GM12891 (cell line): ENCODE measurements around the gene CPVL.

Experiments used
- PAX5 ChIP-seq: IDR thresholded peaks from 2 replicates; pipeline ENCODE4 v1.6.1; 2011; ENCODE audit warnings: low read length, moderate library complexity, mild to moderate bottlenecking; ENCODE audit not compliant: insufficient read depth, severe bottlenecking
- POLR2A ChIP-seq: IDR thresholded peaks from 2 replicates; pipeline ENCODE4 v1.6.1; 2011; ENCODE audit warnings: low read depth, low read length, control low read depth
- POLR2AphosphoS5 ChIP-seq: IDR thresholded peaks from 2 replicates; pipeline ENCODE4 v1.6.1; 2011; ENCODE audit warnings: low read depth, low read length, control low read depth
- POU2F2 ChIP-seq: IDR thresholded peaks from 2 replicates; pipeline ENCODE4 v1.6.1; 2011; ENCODE audit warnings: low read depth, mild to moderate bottlenecking, control low read depth, low read length, moderate library complexity
- TAF1 ChIP-seq: IDR thresholded peaks from 2 replicates; pipeline ENCODE4 v1.6.1; 2011; ENCODE audit warnings: low read depth, low read length, control low read depth

DNA sequence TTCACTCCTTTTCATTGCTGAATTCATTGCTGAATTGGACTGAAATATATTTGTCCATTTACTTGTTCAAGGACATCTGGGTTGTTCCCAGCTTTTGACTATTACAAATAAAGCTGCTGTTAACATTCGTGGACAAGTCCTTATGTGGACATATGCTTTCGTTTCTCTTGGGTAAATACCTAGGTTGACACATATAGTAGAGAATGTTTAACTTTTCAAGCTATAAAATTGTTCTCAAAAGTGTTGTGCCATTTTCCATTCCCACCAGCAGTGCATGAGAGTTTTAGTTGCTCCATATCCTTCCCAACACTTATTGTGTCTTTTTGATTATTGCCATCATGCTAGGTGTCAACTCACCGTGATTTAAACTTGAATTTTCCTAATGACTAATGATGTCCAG lies 17.5 kb upstream of the CPVL start:
- TF ChIP-seq POLR2AphosphoS5 = no peak
- TF ChIP-seq TAF1 = no peak
- no peak for TF ChIP-seq POLR2A
- no peak for TF ChIP-seq POU2F2
- TF ChIP-seq PAX5 = no peak
